HepG2 (cell line): ENCODE data around the gene MST1R. TPM values are rescaled to one million over a fixed set of nuclear protein-coding genes. Genes with fewer than 3 reads are reported as not detected.

ENCODE experiments used
- ATAC-seq: fragments of 200-7000 bp; cut with Tn5 transposase; 3 replicates; pipeline ENCODE4 v1.9.1; 2020; ENCODE audit warnings: mild to moderate bottlenecking, moderate library complexity
- Bru-seq: library from RNA; stranded (reverse); fragments of 400-500 nt; gene quantifications from one replicate; lab custom pipeline; 2021; lab: Mats Ljungman, UMichigan
- BruChase-seq, 2 experiments: library from RNA; stranded (reverse); fragments of 400-500 nt; gene quantifications; one replicate each; lab custom pipeline; 2021; lab: Mats Ljungman, UMichigan
- BruUV-seq: library from RNA; stranded (reverse); fragments of 400-500 nt; replicated peaks from 2 replicates; lab custom pipeline; 2021; lab: Mats Ljungman, UMichigan
- CTCF ChIA-PET: fragments of 300-600 bp; formaldehyde crosslinking; extraction: SDS; loops from one replicate; lab custom pipeline; 2021; ENCODE audit warnings: low total read pairs, inconsistent platforms, low intra/inter-chr PET ratio; lab: Yijun Ruan, JAX
- POLR2A ChIA-PET: fragments of 350-600 bp; sonication (Branson Sonifier 250); formaldehyde crosslinking; loops from one replicate; lab custom pipeline; 2020; ENCODE audit warnings: antibody characterized with exemption, inconsistent platforms; lab: Yijun Ruan, JAX
- DNase-seq: peaks from one replicate; pipeline ENCODE4 v3.0.0-alpha.2; 2015; ENCODE audit warnings: low spot score
- FAIRE-seq: peaks from 3 replicates; lab custom pipeline; 2011; peaks lifted over from hg19 to GRCh38; lab: Jason Lieb, UNC
- H2AFZ ChIP-seq: one replicate; pipeline ENCODE4 v1.6.1; 2011; ENCODE audit warnings: low read length, inconsistent platforms
- H3K27ac ChIP-seq: fragments of 300-600 bp; 3 replicates; pipeline ENCODE4 v1.8.0; 2011; ENCODE audit warnings: mixed run types, mild to moderate bottlenecking, mixed read lengths, low read length, inconsistent platforms; ENCODE audit not compliant: insufficient read depth; ENCODE audit errors: extremely low read length
- H3K27me3 ChIP-seq, 2 experiments: fragments of 200-600 bp in 1 of 2; 2 replicates in 1 of 2; 3 replicates in 1 of 2; pipeline versions ENCODE4 v1.6.0 to v1.8.0; 2011; ENCODE audit warnings: low read length in 2 of 2, mild to moderate bottlenecking in 2 of 2, moderate library complexity in 2 of 2, inconsistent platforms in 1 of 2; ENCODE audit not compliant: insufficient read depth in 2 of 2, control insufficient read depth in 1 of 2
- H3K36me3 ChIP-seq, 2 experiments: fragments of 200-600 bp in 1 of 2; replicated peaks in 1 of 2; 2 replicates in 1 of 2; 3 replicates in 1 of 2; pipeline versions ENCODE4 v1.5.1 to v1.8.0; 2011; ENCODE audit warnings: low read length in 2 of 2, inconsistent platforms in 1 of 2; ENCODE audit not compliant: insufficient read depth in 2 of 2, control insufficient read depth in 1 of 2
- H3K4me1 ChIP-seq: 2 replicates; pipeline ENCODE4 v1.5.1; 2012; ENCODE audit warnings: low read length, inconsistent platforms; ENCODE audit not compliant: insufficient read depth
- H3K4me2 ChIP-seq: 2 replicates; pipeline ENCODE4 v1.6.0; 2011; ENCODE audit warnings: low read depth, low read length, inconsistent platforms
- H3K4me3 ChIP-seq, 3 experiments: fragments of 200-600 bp in 1 of 3; sonication (generic), shearing (Covaris generic) in 1 of 3; replicated peaks in 1 of 3; 2 replicates each; pipeline ENCODE4 v1.5.1; 2011 to 2016; ENCODE audit warnings: low read length in 3 of 3, inconsistent platforms in 2 of 3, low read depth in 2 of 3, mild to moderate bottlenecking in 2 of 3, control low read depth in 1 of 3, mixed read lengths in 1 of 3; ENCODE audit not compliant: insufficient read depth in 1 of 3
- H3K79me2 ChIP-seq: one replicate; pipeline ENCODE4 v1.6.1; 2011; ENCODE audit warnings: low read length, inconsistent platforms; ENCODE audit not compliant: insufficient read depth
- H3K9ac ChIP-seq: 2 replicates; pipeline ENCODE4 v1.6.0; 2011; ENCODE audit warnings: mild to moderate bottlenecking, low read depth, low read length, inconsistent platforms; ENCODE audit not compliant: insufficient read depth
- H3K9me3 ChIP-seq: 2 replicates; pipeline ENCODE4 v1.5.1; 2012; ENCODE audit warnings: mild to moderate bottlenecking, low read length
- H4K20me1 ChIP-seq: 2 replicates; pipeline ENCODE4 v1.6.0; 2011; ENCODE audit warnings: inconsistent platforms, mild to moderate bottlenecking, low read length, moderate library complexity; ENCODE audit not compliant: insufficient read depth
- AKAP8 ChIP-seq: sonication (generic); formaldehyde crosslinking; IDR thresholded peaks from 2 replicates; pipeline ENCODE4 v1.5.1; 2020; ENCODE audit warnings: mild to moderate bottlenecking, missing genetic modification reagents
- BHLHE40 ChIP-seq: IDR thresholded peaks from 2 replicates; pipeline ENCODE4 v1.6.1; 2011; ENCODE audit warnings: low read length, improper control_type of control experiment
- CERS6 ChIP-seq: sonication (generic); formaldehyde crosslinking; IDR thresholded peaks from 2 replicates; pipeline ENCODE4 v1.5.0; 2020; ENCODE audit warnings: missing genetic modification reagents
- E2F2 ChIP-seq: sonication (generic); formaldehyde crosslinking; IDR thresholded peaks from 2 replicates; pipeline ENCODE4 v1.4.0; 2020; ENCODE audit warnings: missing genetic modification reagents, borderline replicate concordance
- GABPB1 ChIP-seq: IDR thresholded peaks from 2 replicates; pipeline ENCODE4 v1.6.1; 2016; ENCODE audit warnings: mild to moderate bottlenecking, missing genetic modification reagents, moderate library complexity, missing compliant biosample characterization
- KLF11 ChIP-seq: IDR thresholded peaks from 2 replicates; pipeline ENCODE4 v1.6.1; 2016; ENCODE audit warnings: missing compliant biosample characterization
- LRRFIP1 ChIP-seq: sonication (generic); formaldehyde crosslinking; conservative IDR thresholded peaks from 2 replicates; pipeline ENCODE4 v1.4.0; 2020; ENCODE audit warnings: missing genetic modification reagents
- NONO ChIP-seq, 2 experiments: fragments of 450-650 bp in 1 of 2; sonication (generic) in 1 of 2; formaldehyde crosslinking in 1 of 2; IDR thresholded peaks in 1 of 2; conservative IDR thresholded peaks in 1 of 2; 2 replicates each; pipeline versions ENCODE4 v1.6.1 to v1.8.0; 2017 to 2022; ENCODE audit warnings: mild to moderate bottlenecking in 1 of 2, missing genetic modification reagents in 1 of 2, moderate library complexity in 1 of 2
- SCMH1 ChIP-seq: sonication (generic); formaldehyde crosslinking; IDR thresholded peaks from 2 replicates; pipeline ENCODE4 v1.9.0; 2021; ENCODE audit warnings: missing genetic modification reagents, mild to moderate bottlenecking, borderline replicate concordance
- ZNF639 ChIP-seq: conservative IDR thresholded peaks from 2 replicates; pipeline ENCODE4 v1.6.1; 2018; ENCODE audit warnings: missing genetic modification reagents
- WGBS: methylation state at CpG from one replicate; pipeline ENCODE4 v1.1.6; 2017; ENCODE audit warnings: low lambda C conversion rate; 5-methylcytosine and 5-hydroxymethylcytosine counted together
- in situ Hi-C: cut with HindIII; loops from 2 replicates; pipeline ENCODE4 v1.10.0; 2017; ENCODE audit warnings: low pct_unique_long_range_greater_than_20kb; ENCODE audit not compliant: extremely low pct_ligation_motif_present
- intact Hi-C: fragments of 100-400 bp; cut with micrococcal nuclease; formaldehyde crosslinking; loops from one replicate; pipeline ENCODE4 v1.10.0; 2022; ENCODE audit not compliant: unreplicated experiment
- long read RNA-seq, 2 experiments: library from RNA in 1 of 2; library from polyadenylated mRNA in 1 of 2; stranded (forward) in 1 of 2; unstranded in 1 of 2; transcript quantifications; one replicate each; pipeline ENCODE4 v2.0.0, GENCODE V29; 2019 to 2022
- polyA minus RNA-seq, 3 experiments: library from RNA; depleted of rRNA, polyadenylated mRNA; stranded (reverse); fragments of >200 nt; gene quantifications; 2 replicates each; pipeline ENCODE4 v1.2.3, GENCODE V29; 2011; ENCODE audit warnings: low replicate concordance in 1 of 3
- polyA plus RNA-seq, 8 experiments: library from polyadenylated mRNA; depleted of rRNA in 3 of 8; stranded (reverse) in 7 of 8; unstranded in 1 of 8; fragments of >200 nt; fragmentation: Illumina TruSeq in 4 of 8; extraction: Trizol in 4 of 8; gene quantifications; 2 replicates each; pipeline versions ENCODE4 v1.2.1 to v1.2.3, GENCODE V29; 2011 to 2016; ENCODE audit warnings: low read depth in 4 of 8, missing spikeins in 1 of 8, mixed read lengths in 1 of 8; ENCODE audit not compliant: insufficient read depth in 1 of 8
- total RNA-seq, 5 experiments: library from RNA; depleted of rRNA; stranded (reverse); fragments of >200 nt; fragmentation: Illumina TruSeq; extraction: Trizol; gene quantifications; 2 replicates each; pipeline ENCODE4 v1.2.3, GENCODE V29; 2016; ENCODE audit warnings: low read depth in 1 of 5

The MST1R gene
- total RNA-seq (2016; rRNA removed; fragmentation: Illumina TruSeq; extraction: Trizol) (0.11 and 0.13 TPM in 2 replicates), polyA plus RNA-seq (2011; rRNA removed) (0.72 and 0.77 TPM in 2 replicates), polyA minus RNA-seq (2011; rRNA and poly(A)+ RNA removed; ENCODE audit: low replicate concordance) (2.0 and 186 TPM in 2 replicates), Bru-seq, nascent RNA (percentile 13 among the genes with signal in this experiment), BruChase-seq, experiment 1, labeled RNA remaining after a 6-hour chase (percentile 6 among the genes with signal in this experiment), BruChase-seq, experiment 2, labeled RNA remaining after a 2-hour chase (percentile 20 among the genes with signal in this experiment)
- not detected in 2 replicates for total RNA-seq (2016; cell fraction: cytosol; rRNA removed; fragmentation: Illumina TruSeq; extraction: Trizol; ENCODE audit: low read depth)
- total RNA-seq (2016; cell fraction: insoluble cytoplasmic fraction; rRNA removed; fragmentation: Illumina TruSeq; extraction: Trizol): 0.17 and 0.36 TPM in 2 replicates
- 0.03 TPM in 1 of 2 replicates, not detected in the other for total RNA-seq (2016; cell fraction: membrane; rRNA removed; fragmentation: Illumina TruSeq; extraction: Trizol)
- 0.28 and 0.37 TPM in 2 replicates for total RNA-seq (2016; cell fraction: nucleus; rRNA removed; fragmentation: Illumina TruSeq; extraction: Trizol)
- 0.21 TPM in 2 replicates for polyA plus RNA-seq (2011; cell fraction: cytosol; rRNA removed)
- polyA plus RNA-seq (2011; cell fraction: nucleus; rRNA removed): 2.3 and 3.4 TPM in 2 replicates
- 0.09 and 0.52 TPM in 2 replicates for polyA plus RNA-seq (2012)
- not detected in 2 replicates for polyA plus RNA-seq (2016; cell fraction: cytosol; fragmentation: Illumina TruSeq; extraction: Trizol; ENCODE audit: low read depth)
- polyA plus RNA-seq (2016; cell fraction: insoluble cytoplasmic fraction; fragmentation: Illumina TruSeq; extraction: Trizol; ENCODE audit: low read depth): 0.11 TPM in 1 of 2 replicates, not detected in the other
- 0.17 TPM in 1 of 2 replicates, not detected in the other for polyA plus RNA-seq (2016; cell fraction: membrane; fragmentation: Illumina TruSeq; extraction: Trizol; ENCODE audit: low read depth)
- polyA plus RNA-seq (2016; cell fraction: nucleus; fragmentation: Illumina TruSeq; extraction: Trizol; ENCODE audit: insufficient read depth, low read depth): 1.2 and 1.4 TPM in 2 replicates
- 1.5 and 3.4 TPM in 2 replicates for polyA minus RNA-seq (2011; cell fraction: cytosol; rRNA and poly(A)+ RNA removed)
- polyA minus RNA-seq (2011; cell fraction: nucleus; rRNA and poly(A)+ RNA removed): 0.77 and 2.4 TPM in 2 replicates
- long read RNA-seq, experiment 1: 0 reads
- long read RNA-seq, experiment 2: 0 reads

GRCh38 chr3:49903451-49904424, at the start of gene MST1R:
Gene MST1R (minus strand): TSS chr3:49903873. CDS start chr3:49903609, 264 bp downstream.
- in situ Hi-C loops (loop anchor here (10.0 kb wide), 1 partner anchor 99 kb away; the partner anchor contains the start of gene INKA1), intact Hi-C loops (no loop called here)
- no peak within 1 kb of the TSS for H3K27ac ChIP-seq
- peaks cover 39% of the 10 kb centered on the region for H3K4me1 ChIP-seq
- FAIRE-seq (no peak), DNase-seq (peak; percentile 27), ATAC-seq (peak; percentile 80)
- no peaks in the 10 kb centered on the region for H3K9me3 ChIP-seq
- no peak within 1 kb of the TSS for H2AFZ ChIP-seq
- 67% methylated on average over 33 of the region's 65 CpGs for WGBS
- CTCF ChIA-PET: no interaction called here
- H3K4me3 ChIP-seq: peak within 1 kb of the TSS in 2 of 3 experiments; percentile 34 to 51; a peak in 3 of 6 replicates
- peak within 1 kb of the TSS; percentile 58 for H3K4me2 ChIP-seq
- no peaks in the 10 kb centered on the region for H3K27me3 ChIP-seq
- H4K20me1 ChIP-seq: no peaks in the 10 kb centered on the region
- no peaks in the 10 kb centered on the region for H3K79me2 ChIP-seq
- BruUV-seq: no TSS peak
- POLR2A ChIA-PET: no interaction called here
- no peaks in the 10 kb centered on the region for H3K36me3 ChIP-seq
- H3K9ac ChIP-seq: no peak within 1 kb of the TSS
- peak; percentile 10; the same call in 1 of the 2 replicates for TF ChIP-seq BHLHE40
- no peak for TF ChIP-seq ZNF639 (CRISPR knock-in tag)
- peak; percentile 48; the same call in 1 of the 2 replicates for TF ChIP-seq GABPB1
- TF ChIP-seq KLF11: no peak
- no peak for TF ChIP-seq SCMH1 (CRISPR knock-in tag)
- TF ChIP-seq AKAP8 (CRISPR knock-in tag): no peak
- TF ChIP-seq CERS6 (CRISPR knock-in tag): no peak
- peak; percentile 64; the same call in 1 of the 2 replicates for TF ChIP-seq E2F2
- no peak for TF ChIP-seq NONO (IDR thresholded peaks at IDR 0.05)
- TF ChIP-seq NONO (CRISPR knock-in tag; conservative IDR thresholded peaks at IDR 0.05): 0 out of 2 replicates have a peak, but pooled peaks have one; percentile 22
- TF ChIP-seq LRRFIP1 (CRISPR knock-in tag): no peak
